ENCODE measurements around the gene CHTF8.

Gene CHTF8

DNA sequence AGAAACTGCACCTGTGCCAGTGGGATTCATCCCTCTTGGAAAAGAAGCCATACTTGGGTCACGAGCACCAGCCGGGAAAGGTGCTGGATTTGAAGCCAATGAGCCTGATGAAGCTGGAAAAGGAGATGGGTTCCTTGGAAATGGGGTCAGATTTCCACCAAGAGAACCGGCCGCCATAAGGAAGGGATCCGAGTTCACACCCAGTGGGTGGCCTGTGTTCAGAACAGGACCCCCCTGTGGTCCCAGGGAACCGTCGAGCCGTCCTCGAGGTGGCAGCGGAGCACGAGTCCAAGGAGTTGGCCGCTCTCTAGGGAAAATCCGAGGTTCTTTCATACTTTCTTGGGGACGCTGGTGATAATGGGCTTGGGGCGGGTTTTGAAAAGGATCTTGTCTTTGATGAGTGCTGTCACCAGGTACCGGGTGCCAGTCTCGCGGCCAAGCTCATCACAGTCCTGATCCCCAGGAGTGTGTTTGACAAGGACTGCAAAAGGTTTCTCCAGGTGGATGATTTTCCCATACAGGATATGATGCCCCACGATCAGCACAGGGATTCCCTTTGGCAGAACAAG is 12.2 kb downstream of the CHTF8 start:
- no peak for TF ChIP-seq MYC (IDR thresholded peaks at IDR 0.05; ENCODE audit: low read depth, low read length)
- TF ChIP-seq, protein P1, sequence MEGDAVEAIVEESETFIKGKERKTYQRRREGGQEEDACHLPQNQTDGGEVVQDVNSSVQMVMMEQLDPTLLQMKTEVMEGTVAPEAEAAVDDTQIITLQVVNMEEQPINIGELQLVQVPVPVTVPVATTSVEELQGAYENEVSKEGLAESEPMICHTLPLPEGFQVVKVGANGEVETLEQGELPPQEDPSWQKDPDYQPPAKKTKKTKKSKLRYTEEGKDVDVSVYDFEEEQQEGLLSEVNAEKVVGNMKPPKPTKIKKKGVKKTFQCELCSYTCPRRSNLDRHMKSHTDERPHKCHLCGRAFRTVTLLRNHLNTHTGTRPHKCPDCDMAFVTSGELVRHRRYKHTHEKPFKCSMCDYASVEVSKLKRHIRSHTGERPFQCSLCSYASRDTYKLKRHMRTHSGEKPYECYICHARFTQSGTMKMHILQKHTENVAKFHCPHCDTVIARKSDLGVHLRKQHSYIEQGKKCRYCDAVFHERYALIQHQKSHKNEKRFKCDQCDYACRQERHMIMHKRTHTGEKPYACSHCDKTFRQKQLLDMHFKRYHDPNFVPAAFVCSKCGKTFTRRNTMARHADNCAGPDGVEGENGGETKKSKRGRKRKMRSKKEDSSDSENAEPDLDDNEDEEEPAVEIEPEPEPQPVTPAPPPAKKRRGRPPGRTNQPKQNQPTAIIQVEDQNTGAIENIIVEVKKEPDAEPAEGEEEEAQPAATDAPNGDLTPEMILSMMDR (IDR thresholded peaks at IDR 0.05; ENCODE audit: low read depth, low read length) = no peak
- TF ChIP-seq POLR2A (IDR thresholded peaks at IDR 0.05; ENCODE audit: extremely low read depth, insufficient read length) = no peak
- TF ChIP-seq, protein P2, sequence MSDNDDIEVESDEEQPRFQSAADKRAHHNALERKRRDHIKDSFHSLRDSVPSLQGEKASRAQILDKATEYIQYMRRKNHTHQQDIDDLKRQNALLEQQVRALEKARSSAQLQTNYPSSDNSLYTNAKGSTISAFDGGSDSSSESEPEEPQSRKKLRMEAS (IDR thresholded peaks at IDR 0.05; ENCODE audit: low read depth, low read length) = no peak
- no peak overlapping the region for H3K4me3 ChIP-seq (ENCODE audit: low read depth, low read length)
- no peak for DNase-seq (ENCODE audit: low read depth)

DNA sequence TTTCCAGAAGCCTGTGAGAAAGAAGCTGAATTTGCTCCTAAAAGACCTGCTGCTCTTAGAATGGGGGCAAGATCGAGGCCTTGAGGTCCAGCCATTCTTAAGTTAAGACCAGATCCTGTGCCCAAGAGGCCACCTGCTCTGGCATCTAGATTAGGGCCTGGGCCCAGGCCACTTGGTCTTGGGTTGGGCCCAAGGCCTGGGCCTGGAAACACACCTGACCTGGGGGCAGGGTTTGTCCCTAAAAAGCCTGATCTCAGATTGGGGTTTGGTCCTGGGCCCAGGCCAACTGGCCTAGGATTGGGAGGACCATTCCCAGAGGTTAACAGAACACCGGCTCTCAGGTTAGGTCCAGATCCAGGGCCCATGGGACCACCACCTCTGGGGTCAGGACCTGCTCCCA is 12.9 kb downstream of the CHTF8 start:
- TF ChIP-seq POLR2A (IDR thresholded peaks at IDR 0.05; ENCODE audit: extremely low read depth, insufficient read length) (no peak), MYC (IDR thresholded peaks at IDR 0.05; ENCODE audit: low read depth, low read length) (no peak)
- TF ChIP-seq, protein P2 (IDR thresholded peaks at IDR 0.05; ENCODE audit: low read depth, low read length) = no peak
- TF ChIP-seq, protein P1 (IDR thresholded peaks at IDR 0.05; ENCODE audit: low read depth, low read length) = no peak

DNA sequence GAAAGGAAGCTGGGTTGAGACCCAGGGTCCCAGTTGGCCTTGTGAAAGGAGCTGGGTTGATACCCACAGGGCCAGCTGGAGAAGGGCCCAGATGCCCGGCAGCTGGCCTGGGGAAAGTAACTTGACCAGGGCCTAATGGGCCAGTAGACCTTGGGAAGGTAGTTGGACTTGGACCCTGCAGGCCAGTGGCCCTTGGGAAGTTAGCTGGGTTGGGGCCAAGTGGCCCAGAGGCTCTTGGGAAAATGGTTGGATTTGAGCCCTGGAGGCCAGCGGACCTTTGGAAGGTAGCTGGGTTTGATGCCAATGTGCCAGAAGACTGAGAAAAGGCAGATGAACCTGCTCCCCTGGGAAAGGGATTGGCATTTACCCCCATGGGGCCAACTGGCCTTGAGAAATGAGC is 13.4 kb downstream of the CHTF8 start:
- no peak overlapping the region for H3K4me3 ChIP-seq (ENCODE audit: low read depth, low read length)
- TF ChIP-seq, protein P2 (IDR thresholded peaks at IDR 0.05; ENCODE audit: low read depth, low read length) = no peak
- no peak for TF ChIP-seq POLR2A (IDR thresholded peaks at IDR 0.05; ENCODE audit: extremely low read depth, insufficient read length)
- TF ChIP-seq, protein P1 (IDR thresholded peaks at IDR 0.05; ENCODE audit: low read depth, low read length) = no peak
- TF ChIP-seq MYC (IDR thresholded peaks at IDR 0.05; ENCODE audit: low read depth, low read length) = no peak
- DNase-seq (ENCODE audit: low read depth) = no peak

More for the DNA sequence above, 12.9 kb downstream of the CHTF8 start:
- DNase-seq (ENCODE audit: low read depth) = no peak
- no peak overlapping the region for H3K4me3 ChIP-seq (ENCODE audit: low read depth, low read length)

DNA sequence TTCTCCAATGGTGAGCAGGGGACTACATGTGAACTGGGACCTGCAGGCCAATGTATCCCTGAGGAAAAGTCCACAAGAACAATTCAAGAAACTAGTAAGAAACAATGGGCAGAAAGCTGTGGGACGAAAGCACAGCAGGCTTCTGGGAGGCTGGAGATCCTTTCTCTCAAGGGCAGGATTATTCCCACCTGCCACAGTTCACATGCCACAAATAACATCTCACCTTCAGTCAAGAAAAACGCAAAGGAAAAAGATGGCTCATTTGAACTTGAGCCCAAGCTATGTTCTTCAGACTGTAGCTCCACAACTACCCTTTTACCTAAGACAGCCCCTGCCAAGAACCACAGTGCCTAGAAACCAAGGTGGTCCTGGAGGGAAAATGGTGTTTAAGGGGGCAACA is 13.9 kb downstream of the CHTF8 start:
- TF ChIP-seq, protein P2 (IDR thresholded peaks at IDR 0.05; ENCODE audit: low read depth, low read length) = no peak
- TF ChIP-seq, protein P1 (IDR thresholded peaks at IDR 0.05; ENCODE audit: low read depth, low read length) = no peak
- no peak for TF ChIP-seq POLR2A (IDR thresholded peaks at IDR 0.05; ENCODE audit: extremely low read depth, insufficient read length)
- TF ChIP-seq MYC (IDR thresholded peaks at IDR 0.05; ENCODE audit: low read depth, low read length) = no peak
- H3K4me3 ChIP-seq (ENCODE audit: low read depth, low read length) = no peak overlapping the region
- no peak for DNase-seq (ENCODE audit: low read depth)

DNA sequence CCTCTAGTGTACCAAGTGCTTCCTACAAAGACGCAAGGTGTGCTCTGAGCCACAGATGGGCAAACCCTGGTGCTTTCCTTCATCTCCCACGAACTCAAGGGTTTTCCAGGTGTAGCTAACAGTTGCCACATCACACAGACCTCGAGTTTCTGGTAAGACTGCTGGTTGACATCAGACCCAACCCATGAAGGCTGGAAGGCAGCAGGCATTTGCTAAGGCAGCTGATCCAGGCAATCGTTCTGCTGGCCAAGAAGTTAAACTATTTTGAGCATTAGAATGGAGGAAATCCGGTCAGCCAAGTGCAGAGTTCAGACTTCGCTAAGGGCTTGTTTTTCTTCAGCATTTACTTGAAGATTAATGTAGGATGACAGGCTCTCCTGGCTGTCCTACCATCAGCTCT is 15.5 kb downstream of the CHTF8 start:
- no peak for DNase-seq (ENCODE audit: low read depth)
- no peak overlapping the region for H3K4me3 ChIP-seq (ENCODE audit: low read depth, low read length)
- TF ChIP-seq, protein P2 (IDR thresholded peaks at IDR 0.05; ENCODE audit: low read depth, low read length) = no peak
- TF ChIP-seq, protein P1 (IDR thresholded peaks at IDR 0.05; ENCODE audit: low read depth, low read length) = no peak
- TF ChIP-seq POLR2A (IDR thresholded peaks at IDR 0.05; ENCODE audit: extremely low read depth, insufficient read length) = no peak

All from NB4 (cell line).